Panc1 (cell line): Measurements from ENCODE around the gene MC4R. TPM values are rescaled to one million over a fixed set of nuclear protein-coding genes. Genes with fewer than 3 reads are reported as not detected.

Experiments used
- ATAC-seq: fragments of 200-7000 bp; cut with Tn5 transposase; 2 replicates; pipeline ENCODE4 v1.9.1; 2020; ENCODE audit warnings: mild to moderate bottlenecking, moderate library complexity
- BruUV-seq: library from RNA; stranded (reverse); fragments of 400-500 nt; replicated peaks from 2 replicates; lab custom pipeline; 2021; lab: Mats Ljungman, UMichigan
- CTCF ChIA-PET: fragments of 300-600 bp; sonication (Branson Sonifier 250); formaldehyde crosslinking; loops from one replicate; lab custom pipeline; 2022; ENCODE audit warnings: antibody characterized with exemption; lab: Charles Lee
- POLR2A ChIA-PET: fragments of 300-600 bp; sonication (Branson Sonifier 250); formaldehyde crosslinking; loops from one replicate; lab custom pipeline; 2022; ENCODE audit warnings: antibody characterized with exemption; lab: Charles Lee
- DNase-seq: peaks from one replicate; pipeline ENCODE4 v3.0.0-alpha.2; 2010; ENCODE audit warnings: low read depth, low spot score
- H3K27ac ChIP-seq: 2 replicates; pipeline ENCODE4 v1.5.1; 2011; ENCODE audit warnings: mild to moderate bottlenecking, low read length, inconsistent platforms
- H3K27me3 ChIP-seq: fragments of 200-500 bp; sonication (Bioruptor generic); 2 replicates; pipeline ENCODE4 v1.6.0; 2014; ENCODE audit warnings: low read length, inconsistent platforms; ENCODE audit not compliant: control insufficient read depth, insufficient read depth
- H3K36me3 ChIP-seq: fragments of 200-500 bp; sonication (Bioruptor generic); 2 replicates; pipeline ENCODE4 v1.5.1; 2014; ENCODE audit warnings: inconsistent platforms, mild to moderate bottlenecking, low read length, moderate library complexity; ENCODE audit not compliant: control insufficient read depth, insufficient read depth
- H3K4me1 ChIP-seq: 2 replicates; pipeline ENCODE4 v1.5.1; 2011; ENCODE audit warnings: inconsistent platforms, mild to moderate bottlenecking, low read length, moderate library complexity; ENCODE audit not compliant: control insufficient read depth, insufficient read depth
- H3K4me3 ChIP-seq, 2 experiments: 2 replicates each; pipeline ENCODE4 v1.5.1; 2011 to 2012; ENCODE audit warnings: low read depth in 2 of 2, low read length in 2 of 2, mild to moderate bottlenecking in 2 of 2, inconsistent platforms in 1 of 2, moderate library complexity in 1 of 2
- H3K9me3 ChIP-seq: fragments of 200-500 bp; sonication (Bioruptor generic); 2 replicates; pipeline ENCODE4 v1.5.1; 2014; ENCODE audit warnings: low read depth, mild to moderate bottlenecking, inconsistent platforms, low read length, moderate library complexity; ENCODE audit not compliant: control insufficient read depth, insufficient read depth
- CTCF ChIP-seq: fragments of 450-650 bp; IDR thresholded peaks from 2 replicates; pipeline ENCODE4 v1.5.1; 2017; ENCODE audit warnings: mild to moderate bottlenecking
- POLR2AphosphoS5 ChIP-seq: IDR thresholded peaks from 2 replicates; pipeline ENCODE4 v1.6.1; 2012; ENCODE audit warnings: mild to moderate bottlenecking, low read depth, low read length, moderate library complexity
- REST ChIP-seq, 2 experiments: IDR thresholded peaks; 2 replicates each; pipeline ENCODE4 v1.6.1; 2011 to 2012; ENCODE audit warnings: low read depth in 2 of 2, control low read depth in 1 of 2, low read length in 1 of 2, mild to moderate bottlenecking in 1 of 2, moderate library complexity in 1 of 2; ENCODE audit not compliant: insufficient read depth in 1 of 2
- SIN3A ChIP-seq: IDR thresholded peaks from 2 replicates; pipeline ENCODE4 v1.6.1; 2012; ENCODE audit warnings: low read depth, mild to moderate bottlenecking, low read length, moderate library complexity, borderline replicate concordance; ENCODE audit not compliant: insufficient read depth
- TCF7L2 ChIP-seq: IDR thresholded peaks from 2 replicates; pipeline ENCODE4 v1.6.1; 2011; ENCODE audit warnings: mild to moderate bottlenecking, low read depth, low read length, inconsistent platforms
- in situ Hi-C: cut with HindIII; loops from 2 replicates; pipeline ENCODE4 v1.10.0; 2016; ENCODE audit warnings: low sequenced_read_pairs, low pct_unique_long_range_greater_than_20kb
- intact Hi-C: fragments of 100-400 bp; cut with micrococcal nuclease; formaldehyde crosslinking; loops from one replicate; pipeline ENCODE4 v1.10.0; 2022; ENCODE audit not compliant: unreplicated experiment
- total RNA-seq: library from RNA; stranded (reverse); gene quantifications from one replicate; pipeline ENCODE4 v1.2.1, GENCODE V29; 2021; ENCODE audit not compliant: unreplicated experiment

The MC4R gene
- total RNA-seq, 1 experiment from 2014 or later = not detected

GRCh38 chr18:60350941-60351340 lies 21.6 kb downstream of the MC4R start:
- CTCF ChIA-PET = no interaction called here
- Histone ChIP-seq H3K4me3 (no peak overlapping the region), H3K4me1 (no peaks in the 10 kb centered on the region), H3K36me3 (no peaks in the 10 kb centered on the region), H3K27ac (no peak overlapping the region), H3K27me3 (no peaks in the 10 kb centered on the region), H3K9me3 (no peaks in the 10 kb centered on the region)
- BruUV-seq = no TSS peak
- ATAC-seq (no peak), DNase-seq (no peak)
- TF ChIP-seq TCF7L2 (no peak), POLR2AphosphoS5 (no peak), REST (IDR thresholded peaks at IDR 0.05; ENCODE audit: insufficient read depth in 1 of 2, low read depth in 2 of 2, low read length in 1 of 2) (no peak), SIN3A (no peak), CTCF (no peak)
- in situ Hi-C loops (no loop called here), intact Hi-C loops (no loop called here)
- POLR2A ChIA-PET = no interaction called here

- TF ChIP-seq REST (IDR thresholded peaks at IDR 0.05; ENCODE audit: insufficient read depth in 1 of 2, low read depth in 2 of 2, low read length in 1 of 2) (no peak), CTCF (no peak), TCF7L2 (no peak)
- no peak for ATAC-seq
- ChIA-PET CTCF (no interaction called here), POLR2A (no interaction called here)
- in situ Hi-C loops (no loop called here), intact Hi-C loops (no loop called here)
- H3K4me1 ChIP-seq = no peaks in the 10 kb centered on the region
- no peaks in the 10 kb centered on the region for H3K36me3 ChIP-seq
- H3K4me3 ChIP-seq = no peak overlapping the region
- no TSS peak for BruUV-seq
- no peaks in the 10 kb centered on the region for H3K9me3 ChIP-seq
- DNase-seq = no peak
- H3K27ac ChIP-seq = no peak overlapping the region
- H3K27me3 ChIP-seq = no peaks in the 10 kb centered on the region
Measured at GRCh38 chr18:60350150-60350549, 22.4 kb downstream of the MC4R start.
